HG03025 (cell line): Measurements from ENCODE around the gene PLA2G4A.
A peak's percentile ranks its signal among the peaks of the same experiment; 100 is the strongest.

Source experiments
- ATAC-seq: cut with Tn5 transposase; IDR thresholded peaks from one replicate; pipeline ENCODE4 v1.9.1; 2021; ENCODE audit warnings: mild to moderate bottlenecking, moderate library complexity; ENCODE audit not compliant: unreplicated experiment, low FRiP score

Gene PLA2G4A

GRCh38 chr1:186966456-186966855 lies 137.7 kb downstream of the PLA2G4A start:
- no peak for ATAC-seq

- no peak for ATAC-seq
These were observed 139.1 kb downstream of the PLA2G4A start for GRCh38 chr1:186967656-186968394.

GRCh38 chr1:186974774-186975181 lies 146.0 kb downstream of the PLA2G4A start:
- no peak for ATAC-seq

- ATAC-seq = no peak
These were observed 146.5 kb downstream of the PLA2G4A start for GRCh38 chr1:186975220-186975619.

GRCh38 chr1:186976700-186977099 lies 148.0 kb downstream of the PLA2G4A start:
- no peak for ATAC-seq

- no peak for ATAC-seq
These were observed 148.7 kb downstream of the PLA2G4A start for GRCh38 chr1:186977266-186977957.

GRCh38 chr1:186978596-186979556 lies 150.1 kb downstream of the PLA2G4A start:
- no peak for ATAC-seq

GRCh38 chr1:186980400-186980799 lies 151.7 kb downstream of the PLA2G4A start:
- no peak for ATAC-seq

- ATAC-seq = no peak
These were observed 153.4 kb downstream of the PLA2G4A start for GRCh38 chr1:186982116-186982515.

- no peak for ATAC-seq
These were observed 154.6 kb downstream of the PLA2G4A start for GRCh38 chr1:186983327-186983726.

GRCh38 chr1:186984959-186985358 lies 156.2 kb downstream of the PLA2G4A start:
- no peak for ATAC-seq

GRCh38 chr1:186985889-186986491 lies 157.2 kb downstream of the PLA2G4A start:
- no peak for ATAC-seq

- ATAC-seq = no peak
These were observed 158.3 kb downstream of the PLA2G4A start for GRCh38 chr1:186987065-186987464.

GRCh38 chr1:186987769-186988168 lies 159.0 kb downstream of the PLA2G4A start:
- no peak for ATAC-seq

- no peak for ATAC-seq
These were observed 165.2 kb downstream of the PLA2G4A start for GRCh38 chr1:186993996-186994395.

- ATAC-seq = peak; percentile 89
These were observed 166.1 kb downstream of the PLA2G4A start for GRCh38 chr1:186994897-186995296.

GRCh38 chr1:186996816-186997215 lies 168.1 kb downstream of the PLA2G4A start:
- no peak for ATAC-seq

- ATAC-seq = no peak
These were observed 169.1 kb downstream of the PLA2G4A start for GRCh38 chr1:186997877-186998276.

- no peak for ATAC-seq
These were observed 170.8 kb downstream of the PLA2G4A start for GRCh38 chr1:186999506-186999905.

- no peak for ATAC-seq
These were observed 172.6 kb downstream of the PLA2G4A start for GRCh38 chr1:187001198-187001889.
